ENCODE measurements around the gene LRRC15. TPM values are rescaled to one million over a fixed set of nuclear protein-coding genes. Genes with fewer than 3 reads are reported as not detected.

The LRRC15 gene
- polyA plus RNA-seq, 6 donors from 2014 or later: not detected

DNA sequence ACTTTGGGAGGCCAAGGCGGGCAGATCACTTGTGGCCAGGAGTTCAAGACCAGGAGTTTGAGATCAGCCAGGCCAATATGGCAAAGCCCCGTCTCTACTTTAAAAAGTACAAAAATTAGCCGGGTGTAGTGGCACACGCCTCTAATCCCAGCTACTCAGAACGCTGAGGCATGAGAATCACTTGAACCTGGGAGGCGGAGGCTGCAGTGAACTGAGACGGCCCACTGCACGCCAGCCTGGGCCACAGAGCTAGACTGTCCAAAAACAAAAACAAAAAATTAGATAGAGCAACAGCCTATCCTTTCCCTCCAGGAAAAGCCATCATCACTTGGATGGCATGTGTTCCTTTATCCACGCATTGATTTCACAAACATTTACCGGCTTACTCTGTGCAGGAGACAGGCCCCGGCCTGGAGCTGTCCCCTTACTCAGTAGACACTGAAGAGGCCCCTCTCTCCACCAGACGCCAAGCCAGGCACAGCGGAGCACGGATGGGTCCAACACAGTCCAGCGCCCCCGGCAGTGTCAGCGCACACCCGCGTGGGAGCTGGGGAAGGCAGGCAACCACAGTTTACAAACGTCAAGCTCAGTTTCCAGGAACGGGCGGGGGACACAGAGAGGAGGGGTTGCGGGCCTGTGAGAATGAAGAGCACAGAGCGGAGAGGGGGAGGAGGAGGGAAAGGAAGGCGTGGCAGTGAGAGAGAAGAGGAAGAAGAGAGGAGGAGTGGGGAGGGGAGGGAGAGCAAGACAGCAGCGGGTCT lies 26.4 kb upstream of the LRRC15 start:
- ATAC-seq (ENCODE audit: low read depth in 2 of 2): peak; percentile 30 to 37
- no peak for DNase-seq
- H3K36me3 Mint-ChIP-seq: peaks cover under 1 to 4% of the 10 kb centered on the region in 2 donors
- peak overlapping the region in 1 of 6 donors; percentile 27 for H3K27ac Mint-ChIP-seq
- H3K9me3 Mint-ChIP-seq: peaks cover 0 to 6% (median 5%) of the 10 kb centered on the region in 7 donors
- H3K4me3 Mint-ChIP-seq: peak overlapping the region; percentile 57 to 86 (median 74)
- peaks cover 31 to 69% (median 39%) of the 10 kb centered on the region in 3 donors for H3K27me3 Mint-ChIP-seq
- peaks cover 23 to 34% (median 30%) of the 10 kb centered on the region in 3 donors for H3K4me1 Mint-ChIP-seq

DNA sequence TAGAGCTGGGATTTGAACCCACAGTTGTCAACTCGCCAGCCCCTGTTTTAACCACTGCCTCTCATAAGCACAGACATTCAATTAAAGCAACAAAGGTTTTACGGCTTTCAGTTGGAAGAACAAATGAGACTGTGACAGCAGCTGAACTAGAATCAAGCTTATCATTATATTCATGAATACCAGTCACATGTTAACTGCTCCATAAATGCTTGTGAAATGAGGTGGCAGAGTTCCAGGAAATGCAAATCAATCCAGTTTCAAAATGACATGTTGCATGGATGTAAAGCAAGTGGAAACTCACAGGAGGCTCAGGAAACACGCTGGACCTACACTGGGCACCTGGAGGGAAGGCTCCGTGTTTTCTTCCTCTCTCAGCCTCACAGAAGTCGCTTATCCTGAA lies 25.7 kb upstream of the LRRC15 start:
- H3K27ac Mint-ChIP-seq: no peak overlapping the region
- H3K4me3 Mint-ChIP-seq: peak overlapping the region in 7 of 8 donors; percentile 30 to 86 (median 57)
- peaks cover 22 to 34% (median 30%) of the 10 kb centered on the region in 3 donors for H3K4me1 Mint-ChIP-seq
- H3K36me3 Mint-ChIP-seq: peaks cover 8 to 11% of the 10 kb centered on the region in 2 donors
- no peak for DNase-seq
- peaks cover 33 to 75% (median 44%) of the 10 kb centered on the region in 3 donors for H3K27me3 Mint-ChIP-seq
- H3K9me3 Mint-ChIP-seq: peaks cover 5 to 14% (median 10%) of the 10 kb centered on the region in 7 donors
- ATAC-seq (ENCODE audit: low read depth in 2 of 2): no peak

GRCh38 chr3:194392576-194392975 lies 23.0 kb upstream of the LRRC15 start:
- Mint-ChIP-seq H3K36me3 (peaks cover 8 to 12% of the 10 kb centered on the region in 2 donors), H3K9me3 (peaks cover 5 to 23% (median 14%) of the 10 kb centered on the region in 7 donors), H3K4me3 (no peak overlapping the region), H3K4me1 (peaks cover 7 to 20% (median 11%) of the 10 kb centered on the region in 3 donors), H3K27me3 (peaks cover 23 to 64% (median 39%) of the 10 kb centered on the region in 3 donors), H3K27ac (peak overlapping the region in 1 of 6 donors; percentile 67)
- ATAC-seq (ENCODE audit: low read depth in 2 of 2) (no peak), DNase-seq (no peak)

DNA sequence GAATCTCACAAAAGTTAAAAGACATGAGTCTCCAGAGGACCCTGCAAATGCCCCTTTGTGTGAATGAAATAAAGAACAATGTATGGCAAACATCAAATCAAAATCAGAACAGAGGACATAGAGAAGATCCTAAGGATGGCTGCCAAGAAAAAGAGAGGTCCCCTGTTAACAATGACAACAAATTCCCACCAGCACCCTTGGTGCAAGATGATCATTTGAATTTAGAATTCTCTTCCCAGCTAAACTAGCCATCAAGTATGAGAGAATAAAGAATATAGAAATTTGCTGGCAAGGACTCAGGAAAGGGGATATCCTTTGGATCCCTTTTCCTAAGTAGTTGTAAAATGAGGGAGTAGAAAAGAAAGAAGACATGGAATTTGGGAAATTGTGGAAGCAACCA lies 21.3 kb upstream of the LRRC15 start:
- H3K27me3 Mint-ChIP-seq: peaks cover 15 to 52% (median 36%) of the 10 kb centered on the region in 3 donors
- ATAC-seq (ENCODE audit: low read depth in 2 of 2) (no peak), DNase-seq (no peak)
- H3K4me3 Mint-ChIP-seq: no peak overlapping the region
- peaks cover 8 to 12% of the 10 kb centered on the region in 2 donors for H3K36me3 Mint-ChIP-seq
- peaks cover 0 to 4% (median 0%) of the 10 kb centered on the region in 3 donors for H3K4me1 Mint-ChIP-seq
- H3K27ac Mint-ChIP-seq: no peak overlapping the region
- H3K9me3 Mint-ChIP-seq: peaks cover 5 to 23% (median 14%) of the 10 kb centered on the region in 7 donors

GRCh38 chr3:194389269-194389668 lies 19.7 kb upstream of the LRRC15 start:
- Mint-ChIP-seq H3K4me1 (no peaks in the 10 kb centered on the region), H3K27me3 (peaks cover 13 to 49% (median 38%) of the 10 kb centered on the region in 3 donors), H3K4me3 (no peak overlapping the region), H3K9me3 (peaks cover 5 to 23% (median 14%) of the 10 kb centered on the region in 7 donors), H3K27ac (no peak overlapping the region), H3K36me3 (peaks cover 8 to 12% of the 10 kb centered on the region in 2 donors)
- DNase-seq (no peak), ATAC-seq (ENCODE audit: low read depth in 2 of 2) (no peak)

DNA sequence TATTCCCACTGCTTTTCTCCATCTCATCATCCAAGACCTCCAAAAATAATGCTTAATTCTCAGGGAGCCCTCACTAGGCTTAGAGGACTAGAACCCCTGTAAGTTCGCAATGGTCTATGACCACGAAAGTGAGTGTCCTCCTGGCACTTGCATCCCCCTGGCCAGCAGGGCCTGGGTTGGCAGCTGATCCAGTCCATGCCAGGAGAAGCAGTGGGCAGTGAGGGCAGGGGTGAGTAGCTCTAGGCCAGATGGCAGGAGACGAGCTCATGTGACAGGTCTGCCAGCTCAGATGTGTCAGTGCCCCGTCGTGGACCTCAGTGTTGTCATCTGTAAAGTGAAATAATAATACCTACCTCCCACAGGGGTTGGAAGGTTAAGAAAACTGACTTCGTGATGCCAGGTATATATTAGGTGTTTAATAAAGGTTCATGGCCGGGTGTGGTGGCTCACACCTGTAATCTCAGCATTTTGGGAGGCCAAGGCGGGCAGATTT lies 18.4 kb upstream of the LRRC15 start:
- H3K27ac Mint-ChIP-seq: no peak overlapping the region
- H3K36me3 Mint-ChIP-seq: peaks cover 8 to 12% of the 10 kb centered on the region in 2 donors
- ATAC-seq (ENCODE audit: low read depth in 2 of 2) (no peak), DNase-seq (no peak)
- no peaks in the 10 kb centered on the region for H3K4me1 Mint-ChIP-seq
- no peak overlapping the region for H3K4me3 Mint-ChIP-seq
- peaks cover 5 to 23% (median 14%) of the 10 kb centered on the region in 7 donors for H3K9me3 Mint-ChIP-seq
- H3K27me3 Mint-ChIP-seq: peaks cover 13 to 61% (median 49%) of the 10 kb centered on the region in 3 donors

GRCh38 chr3:194387276-194387675 lies 17.7 kb upstream of the LRRC15 start:
- no peaks in the 10 kb centered on the region for H3K4me1 Mint-ChIP-seq
- H3K27ac Mint-ChIP-seq: no peak overlapping the region
- DNase-seq: no peak
- H3K9me3 Mint-ChIP-seq: peaks cover 5 to 23% (median 14%) of the 10 kb centered on the region in 7 donors
- H3K36me3 Mint-ChIP-seq: peaks cover 8 to 12% of the 10 kb centered on the region in 2 donors
- no peak for ATAC-seq (ENCODE audit: low read depth in 2 of 2)
- H3K4me3 Mint-ChIP-seq: no peak overlapping the region
- H3K27me3 Mint-ChIP-seq: peaks cover 13 to 62% (median 56%) of the 10 kb centered on the region in 3 donors

- Mint-ChIP-seq H3K4me3 (no peak overlapping the region), H3K4me1 (no peaks in the 10 kb centered on the region), H3K27ac (no peak overlapping the region), H3K27me3 (peaks cover 13 to 60% (median 57%) of the 10 kb centered on the region in 3 donors), H3K9me3 (peaks cover 5 to 23% (median 14%) of the 10 kb centered on the region in 7 donors), H3K36me3 (peaks cover 8 to 12% of the 10 kb centered on the region in 2 donors)
- no peak for ATAC-seq (ENCODE audit: low read depth in 2 of 2)
- no peak for DNase-seq
Observed at GRCh38 chr3:194386648-194387047, 17.1 kb upstream of the LRRC15 start.

DNA sequence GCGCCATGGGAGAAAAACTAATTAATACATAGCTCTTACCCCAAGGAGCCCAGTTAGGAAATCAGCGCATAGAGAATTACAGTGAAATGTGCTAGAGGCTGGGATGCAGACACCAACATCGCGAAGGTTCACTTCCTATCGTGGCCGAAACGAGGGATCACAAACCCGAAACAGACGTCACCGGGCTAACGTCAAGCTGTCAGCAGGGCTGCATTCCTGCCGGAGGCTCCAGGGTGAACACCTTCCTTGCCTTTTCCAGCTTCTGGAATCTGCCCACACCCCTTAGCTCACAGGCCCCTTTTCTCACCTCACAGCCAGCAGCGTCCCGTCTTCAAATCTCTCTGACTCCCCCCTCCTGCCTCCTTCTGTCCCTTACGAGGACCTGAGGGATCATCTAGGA lies 16.5 kb upstream of the LRRC15 start:
- peaks cover 13 to 62% (median 57%) of the 10 kb centered on the region in 3 donors for H3K27me3 Mint-ChIP-seq
- DNase-seq: no peak
- H3K27ac Mint-ChIP-seq: no peak overlapping the region
- peaks cover 5 to 18% (median 10%) of the 10 kb centered on the region in 7 donors for H3K9me3 Mint-ChIP-seq
- ATAC-seq (ENCODE audit: low read depth in 2 of 2): no peak
- peaks cover 8 to 9% of the 10 kb centered on the region in 2 donors for H3K36me3 Mint-ChIP-seq
- H3K4me1 Mint-ChIP-seq: no peaks in the 10 kb centered on the region
- no peak overlapping the region for H3K4me3 Mint-ChIP-seq

DNA sequence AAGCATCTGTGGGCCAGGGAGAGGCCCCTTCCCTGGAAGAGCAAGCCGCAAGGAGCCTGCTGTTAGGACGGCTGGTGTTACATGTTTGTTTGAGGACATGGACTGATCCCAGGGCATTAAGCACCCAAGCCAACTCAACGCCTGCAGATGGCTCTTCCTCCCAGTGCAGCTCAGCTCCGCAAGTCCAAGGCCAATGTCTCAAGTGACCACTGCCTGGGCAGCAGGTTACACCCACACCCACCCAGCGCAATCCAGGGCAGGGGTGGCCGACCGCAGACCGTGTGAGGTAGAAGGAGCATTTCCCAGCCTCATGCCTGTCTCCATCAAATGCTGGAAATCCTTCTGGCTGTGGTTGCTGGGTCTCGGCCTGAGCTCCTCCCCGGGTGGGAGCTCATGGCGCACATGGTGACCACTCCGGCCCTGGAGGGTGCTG lies 15.0 kb upstream of the LRRC15 start:
- H3K4me1 Mint-ChIP-seq: no peaks in the 10 kb centered on the region
- no peaks in the 10 kb centered on the region for H3K36me3 Mint-ChIP-seq
- no peak overlapping the region for H3K4me3 Mint-ChIP-seq
- no peak overlapping the region for H3K27ac Mint-ChIP-seq
- no peak for ATAC-seq (ENCODE audit: low read depth in 2 of 2)
- H3K27me3 Mint-ChIP-seq: peaks cover 15 to 59% (median 54%) of the 10 kb centered on the region in 3 donors
- H3K9me3 Mint-ChIP-seq: peaks cover 0 to 4% (median 0%) of the 10 kb centered on the region in 7 donors
- DNase-seq: no peak

GRCh38 chr3:194384156-194384555 lies 14.6 kb upstream of the LRRC15 start:
- no peak overlapping the region for H3K4me3 Mint-ChIP-seq
- no peaks in the 10 kb centered on the region for H3K4me1 Mint-ChIP-seq
- DNase-seq: no peak
- no peak overlapping the region for H3K27ac Mint-ChIP-seq
- H3K36me3 Mint-ChIP-seq: no peaks in the 10 kb centered on the region
- no peak for ATAC-seq (ENCODE audit: low read depth in 2 of 2)
- H3K9me3 Mint-ChIP-seq: no peaks in the 10 kb centered on the region
- H3K27me3 Mint-ChIP-seq: peaks cover 15 to 54% (median 50%) of the 10 kb centered on the region in 3 donors

DNA sequence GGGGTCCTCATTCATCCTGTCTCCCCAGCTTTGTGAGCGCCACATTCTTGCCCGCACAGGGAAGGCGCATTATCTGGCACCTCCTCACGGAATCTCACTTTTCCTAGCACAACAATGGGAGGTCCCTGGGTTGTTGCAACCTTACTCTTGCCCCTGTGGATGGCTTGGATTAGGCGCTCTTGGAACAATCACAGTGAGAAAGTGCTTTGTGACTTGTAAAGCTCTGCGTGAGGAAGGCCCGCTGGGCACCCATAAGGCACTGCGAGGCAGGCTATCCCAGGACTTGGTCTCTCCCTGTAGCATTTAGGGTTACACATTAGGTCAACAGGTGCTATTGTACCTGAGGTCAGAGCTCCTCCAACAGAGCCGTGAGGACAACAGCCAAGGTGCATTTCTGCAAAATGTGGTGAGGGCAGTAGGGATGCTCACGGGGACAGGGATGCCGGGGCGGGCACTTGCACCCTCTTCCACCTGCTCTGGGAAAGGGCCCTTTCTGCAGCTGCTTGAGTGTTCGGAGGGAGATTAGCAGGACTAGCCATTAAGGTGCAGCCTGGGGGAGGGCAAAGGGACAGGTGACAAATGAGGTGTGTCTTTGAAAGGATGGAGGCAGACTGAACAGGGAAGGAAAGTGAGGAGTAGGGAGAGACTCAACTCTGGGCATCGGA lies 13.9 kb upstream of the LRRC15 start:
- H3K9me3 Mint-ChIP-seq: peaks cover 0 to 2% (median 0%) of the 10 kb centered on the region in 7 donors
- no peak for DNase-seq
- H3K27me3 Mint-ChIP-seq: peaks cover 15 to 61% (median 58%) of the 10 kb centered on the region in 3 donors
- no peaks in the 10 kb centered on the region for H3K4me1 Mint-ChIP-seq
- peak overlapping the region in 1 of 6 donors; percentile 5 for H3K27ac Mint-ChIP-seq
- ATAC-seq (ENCODE audit: low read depth in 2 of 2): no peak
- no peaks in the 10 kb centered on the region for H3K36me3 Mint-ChIP-seq
- no peak overlapping the region for H3K4me3 Mint-ChIP-seq

- Mint-ChIP-seq H3K4me1 (no peaks in the 10 kb centered on the region), H3K36me3 (no peaks in the 10 kb centered on the region), H3K9me3 (peaks cover 0 to 2% (median 0%) of the 10 kb centered on the region in 7 donors), H3K27ac (no peak overlapping the region), H3K27me3 (peaks cover 15 to 63% (median 60%) of the 10 kb centered on the region in 3 donors), H3K4me3 (no peak overlapping the region)
- DNase-seq (no peak), ATAC-seq (ENCODE audit: low read depth in 2 of 2) (no peak)
Observed at GRCh38 chr3:194382892-194383223, 13.3 kb upstream of the LRRC15 start.

Measured in naive B cell (primary cell).